Heart left ventricle (tissue), 16 donors: Measurements from ENCODE around the gene C5orf15. TPM values are rescaled to one million over a fixed set of nuclear protein-coding genes. Genes with fewer than 3 reads are reported as not detected.

ENCODE experiments used
- ATAC-seq, 4 donors: fragments of 200-7000 bp; cut with Tn5 transposase; one replicate each; pipeline ENCODE4 v1.9.1; 2020 to 2022; ENCODE audit warnings: moderate library complexity in 4 of 4, mild to moderate bottlenecking in 3 of 4, moderate number of reproducible peaks in 1 of 4
- DNase-seq, 5 donors: peaks; one replicate each; pipeline ENCODE4 v3.0.0-alpha.2; 2020
- H3K27ac ChIP-seq, 12 donors: fragments of 200-600 bp; sonication (generic) in 4 of 12; one replicate each; pipeline versions ENCODE4 v1.5.0 to v1.8.0; 2016 to 2022; ENCODE audit warnings: mild to moderate bottlenecking in 2 of 12
- H3K27me3 ChIP-seq, 9 donors: fragments of 200-600 bp; sonication (generic) in 2 of 9; one replicate each; pipeline versions ENCODE4 v1.5.1 to v1.8.0; 2016 to 2022; ENCODE audit warnings: mild to moderate bottlenecking in 3 of 9
- H3K36me3 ChIP-seq, 9 donors: fragments of 200-600 bp; sonication (generic) in 2 of 9; one replicate each; pipeline versions ENCODE4 v1.5.0 to v1.8.0; 2018 to 2022; ENCODE audit warnings: mild to moderate bottlenecking in 2 of 9
- H3K4me1 ChIP-seq, 12 donors: fragments of 200-600 bp; sonication (generic) in 4 of 12; one replicate each; pipeline versions ENCODE4 v1.5.0 to v1.8.0; 2016 to 2022; ENCODE audit warnings: mild to moderate bottlenecking in 3 of 12
- H3K4me3 ChIP-seq, 12 donors: fragments of 200-600 bp; sonication (generic) in 4 of 12; one replicate each; pipeline versions ENCODE4 v1.5.0 to v1.8.0; 2017 to 2022; ENCODE audit warnings: mild to moderate bottlenecking in 9 of 12, moderate library complexity in 4 of 12
- H3K9me3 ChIP-seq, 12 donors: fragments of 200-600 bp; sonication (generic) in 4 of 12; one replicate each; pipeline versions ENCODE4 v1.5.0 to v1.8.0; 2016 to 2022; ENCODE audit warnings: mild to moderate bottlenecking in 1 of 12
- POLR2A ChIP-seq, 2 donors: fragments of 450-650 bp; IDR thresholded peaks; one replicate each; pipeline ENCODE4 v1.6.1; 2017; ENCODE audit warnings: antibody characterized with exemption in 2 of 2, mild to moderate bottlenecking in 2 of 2, moderate library complexity in 2 of 2
- WGBS, 4 donors: extraction: QIAGEN DNeasy Blood & Tissue Kit in 2 of 4; methylation state at CpG; one replicate each; pipeline versions ENCODE4 v1.1.5 to v1.1.7; 2013 to 2018; 5-methylcytosine and 5-hydroxymethylcytosine counted together
- intact Hi-C, 10 donors: fragments of 100-400 bp; cut with DNase I; formaldehyde crosslinking; loops; one replicate each; pipeline versions ENCODE4 v1.11.1 to v1.14.2; 2022
- polyA plus RNA-seq, 2 donors: library from polyadenylated mRNA; stranded (reverse); fragments of 200-250 nt; gene quantifications; one replicate each; pipeline ENCODE4 v1.2.3, GENCODE V29; 2013
- total RNA-seq, 9 donors: library from RNA; depleted of rRNA in 2 of 9; stranded (reverse); fragments of >200 nt in 2 of 9; fragmentation: NEBNext Ultra II Directional in 3 of 9; extraction: Animal tissue kit (Norgen Biotek cat#: 25700) in 3 of 9; gene quantifications; one replicate each; pipeline versions ENCODE4 v1.1.0 to v1.2.4, GENCODE V29; 2016 to 2023
- TF ChIP-seq, protein P1 (sequence below), 12 donors: fragments of 200-600 bp; sonication (generic) in 4 of 12; IDR thresholded peaks; one replicate each; pipeline versions ENCODE4 v1.5.0 to v1.8.0; 2018 to 2022; ENCODE audit warnings: antibody characterized with exemption in 12 of 12, mild to moderate bottlenecking in 5 of 12
- donor health status: ischemic (EF 13 %, LVEDD 7.1; RV severe dilation, severe dysfunction).
- donor health status: healthy with polysubstance abuse.
- donor health status: DM: no; HTN: yes; CAD: no.
- donor health status: DM: no; HTN: no; CAD: no.
- donor health status: ischemic (EF 25% LVEDD 6.9; RV normal size, moderate dysfunction).
- donor health status: ischemic (EF 25% LVEDD 5.7; RV mildly dilated, moderate dysfunction).
- donor health status: healthy.
- donor health status: DM: yes; HTN: yes; CAD: no.
- donor health status: ischemic (EF 35%, LVEDD 5.7; RV mildly dilated, moderate dysfunction).
- donor health status: nonischemic (EF 11% LVEDD 7.7; RV severe dilation, severe dysfunction).
- donor health status: DM: yes; HTN: yes; CAD: no.
- donor health status: PGD.
- donor health status: ischemic (EF 29% LVEDD 5.4; RV normal size, mild dysfunction).
- donor health status: nonischemic (EF 23%, LVEDD 6.1; RV moderate dilation, normal function).

C5orf15 gene
- total and polyA plus RNA-seq, 11 donors, result 15.8 to 68.6 (median 35.8) TPM

DNA sequence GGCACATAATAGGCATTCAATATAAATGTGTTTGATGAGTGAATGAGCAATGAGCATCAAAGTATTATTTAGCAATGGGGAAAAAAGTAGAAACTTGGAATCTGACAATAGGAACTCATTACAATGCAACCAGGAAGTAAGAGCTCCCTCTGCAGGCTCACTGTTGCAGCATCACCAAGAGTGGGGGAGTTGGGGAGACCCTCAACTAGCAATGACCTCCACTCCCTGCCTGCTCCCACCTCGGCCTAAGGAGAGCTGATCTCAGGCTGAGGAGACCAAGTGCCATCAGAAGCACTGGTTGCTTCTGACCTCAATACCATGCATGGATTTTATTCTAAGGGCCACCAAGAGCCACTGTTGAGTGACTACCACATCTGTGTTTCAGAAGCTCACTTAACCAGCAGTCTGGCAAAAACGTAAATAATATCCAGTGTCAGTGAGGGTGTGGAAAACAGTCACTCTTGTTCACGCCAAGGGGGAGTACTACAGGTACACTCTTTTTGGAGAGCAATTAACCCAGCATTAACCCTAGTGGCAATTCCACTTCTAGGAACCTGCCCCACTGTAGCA lies 28.3 kb upstream of the C5orf15 start:
- Histone ChIP-seq H3K36me3 (peaks cover 0 to 22% (median 9%) of the 10 kb centered on the region in 9 donors), H3K4me3 (no peak overlapping the region), H3K27me3 (no peaks in the 10 kb centered on the region), H3K4me1 (peaks cover 9 to 99% (median 76%) of the 10 kb centered on the region in 12 donors), H3K27ac (peak overlapping the region in 8 of 12 donors; percentile 18 to 90 (median 83)), H3K9me3 (no peaks in the 10 kb centered on the region)
- intact Hi-C loops, result no loop called here
- no peak for ATAC-seq
- WGBS, 4 donors, result 64 to 74% (median 69%) methylated on average over 3 of the region's 3 CpGs
- TF ChIP-seq POLR2A (IDR thresholded peaks at IDR 0.05), result no peak
- TF ChIP-seq, protein P1, sequence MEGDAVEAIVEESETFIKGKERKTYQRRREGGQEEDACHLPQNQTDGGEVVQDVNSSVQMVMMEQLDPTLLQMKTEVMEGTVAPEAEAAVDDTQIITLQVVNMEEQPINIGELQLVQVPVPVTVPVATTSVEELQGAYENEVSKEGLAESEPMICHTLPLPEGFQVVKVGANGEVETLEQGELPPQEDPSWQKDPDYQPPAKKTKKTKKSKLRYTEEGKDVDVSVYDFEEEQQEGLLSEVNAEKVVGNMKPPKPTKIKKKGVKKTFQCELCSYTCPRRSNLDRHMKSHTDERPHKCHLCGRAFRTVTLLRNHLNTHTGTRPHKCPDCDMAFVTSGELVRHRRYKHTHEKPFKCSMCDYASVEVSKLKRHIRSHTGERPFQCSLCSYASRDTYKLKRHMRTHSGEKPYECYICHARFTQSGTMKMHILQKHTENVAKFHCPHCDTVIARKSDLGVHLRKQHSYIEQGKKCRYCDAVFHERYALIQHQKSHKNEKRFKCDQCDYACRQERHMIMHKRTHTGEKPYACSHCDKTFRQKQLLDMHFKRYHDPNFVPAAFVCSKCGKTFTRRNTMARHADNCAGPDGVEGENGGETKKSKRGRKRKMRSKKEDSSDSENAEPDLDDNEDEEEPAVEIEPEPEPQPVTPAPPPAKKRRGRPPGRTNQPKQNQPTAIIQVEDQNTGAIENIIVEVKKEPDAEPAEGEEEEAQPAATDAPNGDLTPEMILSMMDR (IDR thresholded peaks at IDR 0.05), result peak in 8 of 12 donors; percentile 8 to 44 (median 27)
- no peak for DNase-seq

DNA sequence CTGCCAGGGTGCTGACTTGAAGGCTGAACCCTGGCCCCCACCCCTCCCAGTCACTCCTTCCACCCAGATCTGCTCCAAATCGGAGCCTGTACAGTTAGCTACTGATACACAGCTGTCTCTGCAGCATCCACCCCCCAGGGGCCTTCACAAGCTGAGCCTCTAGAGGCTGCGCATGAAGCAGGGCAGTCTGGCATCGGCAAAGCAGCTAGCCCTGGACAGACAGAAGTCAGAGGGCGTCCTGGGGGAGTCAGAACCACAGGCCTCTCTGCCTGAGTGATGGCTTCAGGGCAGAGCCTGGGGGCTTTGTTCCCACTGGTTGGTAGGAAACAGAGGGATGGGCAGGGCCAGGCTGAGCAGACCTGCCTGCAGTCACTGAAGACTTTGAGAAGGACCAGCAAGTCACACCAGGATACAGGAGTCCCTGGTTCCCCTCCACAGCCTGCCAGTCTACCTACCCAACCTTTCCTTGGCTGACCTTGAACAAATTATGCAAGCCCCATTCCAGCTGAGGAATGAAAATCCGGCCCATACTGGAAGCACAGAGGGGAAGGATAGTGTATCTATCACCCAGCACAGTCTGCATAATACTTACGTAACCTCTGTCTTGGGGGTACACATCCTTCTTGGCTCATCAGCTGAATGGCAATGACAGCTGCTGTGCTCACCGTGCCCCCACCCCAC lies 27.6 kb upstream of the C5orf15 start:
- H3K4me1 ChIP-seq, result peaks cover 9 to 99% (median 74%) of the 10 kb centered on the region in 12 donors
- peaks cover 0 to 22% (median 12%) of the 10 kb centered on the region in 9 donors for H3K36me3 ChIP-seq
- no peaks in the 10 kb centered on the region for H3K9me3 ChIP-seq
- no peak for TF ChIP-seq POLR2A (IDR thresholded peaks at IDR 0.05)
- TF ChIP-seq, protein P1 (IDR thresholded peaks at IDR 0.05), result no peak
- DNase-seq (no peak), ATAC-seq (peak in 3 of 4 donors; percentile 3 to 24 (median 3))
- H3K4me3 ChIP-seq, result peak overlapping the region in 6 of 12 donors; percentile 1 to 37 (median 10)
- H3K27me3 ChIP-seq, result no peaks in the 10 kb centered on the region
- 29 to 44% (median 38%) methylated on average over 5 to 7 of the region's 7 CpGs for WGBS, 4 donors
- intact Hi-C loops, result no loop called here
- peak overlapping the region in 11 of 12 donors; percentile 55 to 90 (median 78) for H3K27ac ChIP-seq

DNA sequence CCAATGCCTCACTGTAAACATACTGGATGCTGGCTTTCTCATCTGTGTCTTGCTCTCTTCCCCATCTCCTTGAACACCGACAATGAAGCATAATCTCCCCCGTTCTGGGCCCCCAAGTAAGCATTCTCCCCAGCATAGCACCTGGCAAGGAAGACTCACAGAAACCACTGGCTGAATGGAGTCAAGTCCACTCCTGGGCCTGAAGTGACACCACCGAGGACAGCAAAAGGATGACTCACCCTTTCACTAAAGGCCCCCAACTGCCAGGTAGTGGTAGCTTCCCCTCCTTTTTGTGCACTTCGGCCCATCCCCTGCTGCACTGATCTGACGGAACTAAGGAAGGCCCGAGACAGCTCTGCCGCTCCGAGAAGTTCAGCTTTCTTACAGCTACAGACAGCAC lies 26.9 kb upstream of the C5orf15 start:
- Histone ChIP-seq H3K9me3 (no peaks in the 10 kb centered on the region), H3K4me1 (peaks cover 9 to 98% (median 68%) of the 10 kb centered on the region in 12 donors), H3K27ac (peak overlapping the region in 11 of 12 donors; percentile 58 to 90 (median 78)), H3K4me3 (peak overlapping the region in 7 of 12 donors; percentile 1 to 37 (median 4)), H3K27me3 (no peaks in the 10 kb centered on the region), H3K36me3 (peaks cover 0 to 22% (median 16%) of the 10 kb centered on the region in 9 donors)
- intact Hi-C loops, result no loop called here
- DNase-seq, result no peak
- ATAC-seq, result peak in 1 of 4 donors; percentile 5
- 46 to 52% (median 48%) methylated on average over 8 of the region's 8 CpGs for WGBS, 4 donors
- TF ChIP-seq, protein P1 (IDR thresholded peaks at IDR 0.05), result no peak
- no peak for TF ChIP-seq POLR2A (IDR thresholded peaks at IDR 0.05)

DNA sequence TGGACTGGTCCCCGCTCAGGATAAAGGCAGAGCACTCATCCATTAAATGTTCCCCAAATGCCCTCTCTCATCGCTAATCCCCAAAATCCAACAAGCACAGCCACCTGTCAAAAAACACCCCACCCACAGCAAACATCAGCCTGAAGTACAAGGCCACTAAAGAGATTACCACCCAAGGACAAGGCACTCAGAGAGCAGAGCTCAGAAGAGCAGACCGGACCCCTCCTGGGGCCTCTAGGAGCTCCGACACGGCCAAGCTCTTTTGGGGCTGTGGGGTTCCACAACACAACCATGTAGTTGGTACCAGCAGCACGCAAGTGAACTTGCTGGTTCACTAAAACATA lies 26.5 kb upstream of the C5orf15 start:
- no peak for TF ChIP-seq POLR2A (IDR thresholded peaks at IDR 0.05)
- TF ChIP-seq, protein P1 (IDR thresholded peaks at IDR 0.05), result no peak
- DNase-seq, result no peak
- ATAC-seq, result peak in 1 of 4 donors; percentile 8
- H3K4me3 ChIP-seq, result peak overlapping the region in 5 of 12 donors; percentile 1 to 29 (median 17)
- peaks cover 0 to 25% (median 20%) of the 10 kb centered on the region in 9 donors for H3K36me3 ChIP-seq
- H3K27ac ChIP-seq, result peak overlapping the region; percentile 58 to 90 (median 78)
- no peaks in the 10 kb centered on the region for H3K27me3 ChIP-seq
- H3K4me1 ChIP-seq, result peaks cover 9 to 98% (median 66%) of the 10 kb centered on the region in 12 donors
- 51 to 60% (median 57%) methylated on average over 6 of the region's 6 CpGs for WGBS, 4 donors
- no peaks in the 10 kb centered on the region for H3K9me3 ChIP-seq
- intact Hi-C loops, result no loop called here
